A549 (cell line): Measurements from ENCODE around the gene ZNF180. TPM values are rescaled to one million over a fixed set of nuclear protein-coding genes. Genes with fewer than 3 reads are reported as not detected.

ENCODE experiments used
- ATAC-seq, 2 experiments: fragments of 200-7000 bp in 1 of 2; fragments of >200 bp in 1 of 2; cut with Nextera tagmentation in 1 of 2; cut with Tn5 transposase in 1 of 2; 3 replicates each; pipeline versions ENCODE4 v1.8.0 to v1.9.1; 2018 to 2020; ENCODE audit warnings: mild to moderate bottlenecking in 1 of 2, moderate library complexity in 1 of 2
- CTCF ChIA-PET: fragments of 300-600 bp; sonication (Branson Sonifier 250); formaldehyde crosslinking; extraction: SDS; loops from one replicate; lab custom pipeline; 2021; ENCODE audit warnings: antibody characterized with exemption, inconsistent platforms; lab: Yijun Ruan, JAX
- POLR2A ChIA-PET: fragments of 350-600 bp; formaldehyde crosslinking; extraction: SDS; loops from one replicate; lab custom pipeline; 2021; ENCODE audit warnings: antibody characterized with exemption, inconsistent platforms; lab: Yijun Ruan, JAX
- DNase-seq, 2 experiments: peaks; one replicate each; pipeline versions ENCODE4 v3.0.0 to v3.0.0-alpha.2; 2011 to 2016; ENCODE audit warnings: low read depth in 1 of 2, low spot score in 1 of 2
- FAIRE-seq: peaks from 2 replicates; lab custom pipeline; 2011; peaks lifted over from hg19 to GRCh38; lab: Jason Lieb, UNC
- H3K27ac ChIP-seq, 2 experiments: fragments of >200 bp; sonication (Bioruptor Twin); formaldehyde crosslinking; 3 replicates each; pipeline ENCODE4 v1.5.1; 2016 to 2017
- H3K4me1 ChIP-seq: fragments of >200 bp; sonication (Bioruptor Twin); formaldehyde crosslinking; 3 replicates; pipeline ENCODE4 v1.6.1; 2016
- H3K4me2 ChIP-seq: fragments of >200 bp; sonication (Bioruptor Twin); formaldehyde crosslinking; 3 replicates; pipeline ENCODE4 v1.6.1; 2016
- H3K4me3 ChIP-seq: fragments of >200 bp; sonication (Bioruptor Twin); formaldehyde crosslinking; 3 replicates; pipeline ENCODE4 v1.5.1; 2016
- H3K9me3 ChIP-seq: fragments of >200 bp; sonication (Bioruptor Twin); formaldehyde crosslinking; 3 replicates; pipeline ENCODE4 v1.6.1; 2016
- CBX8 ChIP-seq: fragments of 200-600 bp; sonication (generic); IDR thresholded peaks from 2 replicates; pipeline ENCODE4 v1.6.1; 2016
- CHD2 ChIP-seq: fragments of 150-350 bp; IDR thresholded peaks from 2 replicates; pipeline ENCODE4 v1.6.1; 2014; ENCODE audit warnings: low read length; ENCODE audit not compliant: partially characterized antibody
- CHD4 ChIP-seq: fragments of 200-600 bp; sonication (generic); IDR thresholded peaks from 2 replicates; pipeline ENCODE4 v1.6.1; 2016; ENCODE audit warnings: antibody characterized with exemption, mild to moderate bottlenecking, borderline replicate concordance
- EHF ChIP-seq: fragments of 250-450 bp; sonication (Bioruptor Pico); IDR thresholded peaks from 2 replicates; pipeline ENCODE4 v1.5.0; 2020; ENCODE audit warnings: mild to moderate bottlenecking
- EP300 ChIP-seq, 2 experiments: fragments of >200 bp; sonication (Bioruptor Twin); formaldehyde crosslinking; IDR thresholded peaks; 2 replicates in 1 of 2; 3 replicates in 1 of 2; pipeline ENCODE4 v1.6.1; 2016 to 2017
- FOSL2 ChIP-seq, 2 experiments: fragments of 450-650 bp in 1 of 2; fragments of >200 bp in 1 of 2; sonication (Bioruptor Twin) in 1 of 2; formaldehyde crosslinking; IDR thresholded peaks; 2 replicates each; pipeline versions ENCODE4 v1.5.0 to v1.6.1; 2016 to 2020; ENCODE audit warnings: mild to moderate bottlenecking in 1 of 2, moderate library complexity in 1 of 2
- GATA3 ChIP-seq: IDR thresholded peaks from 2 replicates; pipeline ENCODE4 v1.6.1; 2012; ENCODE audit warnings: borderline replicate concordance
- HDAC2 ChIP-seq: fragments of 200-600 bp; sonication (generic); IDR thresholded peaks from 2 replicates; pipeline ENCODE4 v1.6.1; 2016
- HOXB5 ChIP-seq: fragments of 250-450 bp; sonication (Bioruptor Pico); IDR thresholded peaks from 2 replicates; pipeline ENCODE4 v1.5.0; 2020; ENCODE audit warnings: mild to moderate bottlenecking, moderate library complexity
- KDM5A ChIP-seq: fragments of 200-600 bp; sonication (generic); IDR thresholded peaks from 2 replicates; pipeline ENCODE4 v1.6.1; 2016; ENCODE audit warnings: antibody characterized with exemption, mild to moderate bottlenecking
- MAFK ChIP-seq: fragments of 450-650 bp; IDR thresholded peaks from 2 replicates; pipeline ENCODE4 v1.6.1; 2014; ENCODE audit not compliant: partially characterized antibody
- PHF8 ChIP-seq: fragments of 200-600 bp; sonication (generic); IDR thresholded peaks from 2 replicates; pipeline ENCODE4 v1.6.1; 2016; ENCODE audit warnings: low read depth, mild to moderate bottlenecking, antibody characterized with exemption, moderate library complexity, borderline replicate concordance
- POLR2A ChIP-seq: IDR thresholded peaks from 2 replicates; pipeline ENCODE4 v1.6.1; 2012; ENCODE audit warnings: mild to moderate bottlenecking, low read length
- RAD21 ChIP-seq, 2 experiments: fragments of >200 bp in 1 of 2; sonication (Bioruptor Twin) in 1 of 2; formaldehyde crosslinking in 1 of 2; IDR thresholded peaks in 1 of 2; conservative IDR thresholded peaks in 1 of 2; 2 replicates in 1 of 2; 3 replicates in 1 of 2; pipeline ENCODE4 v1.6.1; 2012 to 2018; ENCODE audit warnings: inconsistent platforms in 1 of 2
- RFX5 ChIP-seq: fragments of 450-650 bp; IDR thresholded peaks from 2 replicates; pipeline ENCODE4 v1.7.1; 2014; ENCODE audit warnings: antibody characterized with exemption, mild to moderate bottlenecking, moderate library complexity
- RNF2 ChIP-seq: fragments of 200-600 bp; sonication (generic); IDR thresholded peaks from 2 replicates; pipeline ENCODE4 v1.6.1; 2016; ENCODE audit warnings: low read depth, mild to moderate bottlenecking, antibody characterized with exemption, moderate library complexity, borderline replicate concordance
- SREBF2 ChIP-seq: fragments of 450-650 bp; IDR thresholded peaks from 2 replicates; pipeline ENCODE4 v1.6.1; 2014; ENCODE audit warnings: mild to moderate bottlenecking, moderate library complexity
- TFCP2L1 ChIP-seq: fragments of 250-450 bp; sonication (Bioruptor Pico); IDR thresholded peaks from 2 replicates; pipeline ENCODE4 v1.5.0; 2021; ENCODE audit warnings: mild to moderate bottlenecking
- TP53 ChIP-seq: fragments of 250-450 bp; sonication (Bioruptor Pico); IDR thresholded peaks from 2 replicates; pipeline ENCODE4 v1.5.0; 2021; ENCODE audit warnings: mild to moderate bottlenecking, moderate library complexity
- ZFP36 ChIP-seq: fragments of 450-650 bp; IDR thresholded peaks from 2 replicates; pipeline ENCODE4 v1.6.1; 2014; ENCODE audit warnings: borderline replicate concordance; ENCODE audit not compliant: partially characterized antibody
- ZNF302 ChIP-seq: fragments of 250-450 bp; sonication (Bioruptor Pico); IDR thresholded peaks from 2 replicates; pipeline ENCODE4 v1.9.0; 2021; ENCODE audit warnings: inconsistent platforms, mild to moderate bottlenecking, moderate library complexity
- WGBS: methylation state at CpG from one replicate; pipeline ENCODE4 v1.1.6; 2017; ENCODE audit errors: missing lambda C conversion rate; 5-methylcytosine and 5-hydroxymethylcytosine counted together
- polyA plus RNA-seq, 4 experiments: library from polyadenylated mRNA; depleted of rRNA in 3 of 4; stranded (reverse); fragments of >200 nt; fragmentation: RNase III in 1 of 4; extraction: RNeasy Plus Mini Kit Qiagen cat#74134 plus additional on column Dnase treatment in 1 of 4; gene quantifications; 2 replicates in 3 of 4; 3 replicates in 1 of 4; pipeline ENCODE4 v1.2.3, GENCODE V29; 2011 to 2017
- TF ChIP-seq, protein P1 (sequence below): IDR thresholded peaks from 2 replicates; pipeline ENCODE4 v1.6.1; 2012
- TF ChIP-seq, protein P2 (sequence below): fragments of 150-350 bp; IDR thresholded peaks from 2 replicates; pipeline ENCODE4 v1.6.1; 2014; ENCODE audit warnings: low read depth, mild to moderate bottlenecking, low read length
- TF ChIP-seq, protein P3 (sequence below): fragments of 450-650 bp; IDR thresholded peaks from 2 replicates; pipeline ENCODE4 v1.6.1; 2014; ENCODE audit warnings: antibody characterized with exemption
- TF ChIP-seq, protein P4 (sequence below): fragments of >200 bp; sonication (Bioruptor Twin); formaldehyde crosslinking; IDR thresholded peaks from 3 replicates; pipeline ENCODE4 v1.5.1; 2016
- TF ChIP-seq, protein P5 (sequence below): fragments of 250-450 bp; sonication (Bioruptor Pico); IDR thresholded peaks from 2 replicates; pipeline ENCODE4 v1.5.0; 2020; ENCODE audit warnings: low read depth, mild to moderate bottlenecking, moderate library complexity
- TF ChIP-seq, protein P6 (sequence below): fragments of >200 bp; sonication (Bioruptor Twin); formaldehyde crosslinking; IDR thresholded peaks from 3 replicates; pipeline ENCODE4 v1.6.1; 2016

Gene ZNF180
- polyA plus RNA-seq, 2 of the 4 experiments (the other 2 are of a cell fraction), result 4.1 to 8.1 TPM

DNA sequence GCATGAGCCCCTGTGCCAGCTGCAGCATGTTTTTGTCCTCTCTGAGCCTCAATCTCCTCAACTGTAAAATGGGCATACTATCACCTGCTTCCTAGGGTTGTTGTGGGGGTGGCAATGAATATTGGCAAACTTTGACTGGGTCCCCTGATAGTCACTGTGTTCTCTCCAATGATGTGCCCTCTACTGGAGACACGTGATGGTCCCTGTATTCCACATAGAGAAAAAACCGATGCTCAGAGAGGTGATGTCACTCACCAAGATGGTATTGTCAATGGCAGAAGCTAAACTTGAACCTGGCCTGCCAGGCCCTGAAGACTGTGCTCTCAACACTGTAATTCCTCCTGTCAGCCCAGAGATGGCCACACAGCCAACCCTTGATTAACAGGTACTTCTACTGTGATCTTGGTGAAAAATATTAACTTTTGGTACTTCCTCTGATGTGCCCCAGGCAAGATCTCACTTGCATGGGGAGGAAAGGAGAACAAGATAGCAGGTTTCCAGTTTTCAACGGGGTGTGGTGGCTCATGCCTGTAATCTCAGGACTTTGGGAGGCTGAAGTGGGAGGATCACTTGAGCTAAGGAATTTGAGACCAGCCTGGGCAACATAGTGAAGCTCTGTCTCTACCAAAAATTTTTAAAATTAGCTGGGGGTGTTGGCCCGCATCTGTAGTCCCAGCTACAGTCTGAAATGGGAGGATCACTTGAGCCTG lies 25.6 kb upstream of the ZNF180 start:
- Histone ChIP-seq H3K4me1 (no peaks in the 10 kb centered on the region), H3K9me3 (peaks cover 16% of the 10 kb centered on the region; the same call in 2 of the 3 replicates), H3K4me2 (no peak overlapping the region), H3K27ac (no peak overlapping the region)
- ChIA-PET POLR2A (no interaction called here), CTCF (interaction anchor here (0.5 to 3.3 kb wide), 8 partner anchors 8 to 1105 kb away, joined by 3 to 19 read pairs (median 4); partner anchors contain the start of gene ZNF180)
- DNase-seq, result no peak
- 18% methylated on average over 4 of the region's 4 CpGs for WGBS
- TF ChIP-seq CHD2, result no peak
- TF ChIP-seq GATA3, result no peak
- TF ChIP-seq EHF, result no peak
- TF ChIP-seq, protein P1, sequence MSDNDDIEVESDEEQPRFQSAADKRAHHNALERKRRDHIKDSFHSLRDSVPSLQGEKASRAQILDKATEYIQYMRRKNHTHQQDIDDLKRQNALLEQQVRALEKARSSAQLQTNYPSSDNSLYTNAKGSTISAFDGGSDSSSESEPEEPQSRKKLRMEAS, result no peak
- no peak for TF ChIP-seq TFCP2L1 (CRISPR knock-in tag)
- TF ChIP-seq, protein P2, sequence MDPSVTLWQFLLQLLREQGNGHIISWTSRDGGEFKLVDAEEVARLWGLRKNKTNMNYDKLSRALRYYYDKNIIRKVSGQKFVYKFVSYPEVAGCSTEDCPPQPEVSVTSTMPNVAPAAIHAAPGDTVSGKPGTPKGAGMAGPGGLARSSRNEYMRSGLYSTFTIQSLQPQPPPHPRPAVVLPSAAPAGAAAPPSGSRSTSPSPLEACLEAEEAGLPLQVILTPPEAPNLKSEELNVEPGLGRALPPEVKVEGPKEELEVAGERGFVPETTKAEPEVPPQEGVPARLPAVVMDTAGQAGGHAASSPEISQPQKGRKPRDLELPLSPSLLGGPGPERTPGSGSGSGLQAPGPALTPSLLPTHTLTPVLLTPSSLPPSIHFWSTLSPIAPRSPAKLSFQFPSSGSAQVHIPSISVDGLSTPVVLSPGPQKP, result no peak
- TF ChIP-seq, protein P3, sequence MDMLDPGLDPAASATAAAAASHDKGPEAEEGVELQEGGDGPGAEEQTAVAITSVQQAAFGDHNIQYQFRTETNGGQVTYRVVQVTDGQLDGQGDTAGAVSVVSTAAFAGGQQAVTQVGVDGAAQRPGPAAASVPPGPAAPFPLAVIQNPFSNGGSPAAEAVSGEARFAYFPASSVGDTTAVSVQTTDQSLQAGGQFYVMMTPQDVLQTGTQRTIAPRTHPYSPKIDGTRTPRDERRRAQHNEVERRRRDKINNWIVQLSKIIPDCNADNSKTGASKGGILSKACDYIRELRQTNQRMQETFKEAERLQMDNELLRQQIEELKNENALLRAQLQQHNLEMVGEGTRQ, result no peak
- TF ChIP-seq ZNF302 (CRISPR knock-in tag), result no peak
- no peak for TF ChIP-seq HOXB5 (CRISPR knock-in tag)
- no peak for TF ChIP-seq CBX8
- TF ChIP-seq, protein P4, sequence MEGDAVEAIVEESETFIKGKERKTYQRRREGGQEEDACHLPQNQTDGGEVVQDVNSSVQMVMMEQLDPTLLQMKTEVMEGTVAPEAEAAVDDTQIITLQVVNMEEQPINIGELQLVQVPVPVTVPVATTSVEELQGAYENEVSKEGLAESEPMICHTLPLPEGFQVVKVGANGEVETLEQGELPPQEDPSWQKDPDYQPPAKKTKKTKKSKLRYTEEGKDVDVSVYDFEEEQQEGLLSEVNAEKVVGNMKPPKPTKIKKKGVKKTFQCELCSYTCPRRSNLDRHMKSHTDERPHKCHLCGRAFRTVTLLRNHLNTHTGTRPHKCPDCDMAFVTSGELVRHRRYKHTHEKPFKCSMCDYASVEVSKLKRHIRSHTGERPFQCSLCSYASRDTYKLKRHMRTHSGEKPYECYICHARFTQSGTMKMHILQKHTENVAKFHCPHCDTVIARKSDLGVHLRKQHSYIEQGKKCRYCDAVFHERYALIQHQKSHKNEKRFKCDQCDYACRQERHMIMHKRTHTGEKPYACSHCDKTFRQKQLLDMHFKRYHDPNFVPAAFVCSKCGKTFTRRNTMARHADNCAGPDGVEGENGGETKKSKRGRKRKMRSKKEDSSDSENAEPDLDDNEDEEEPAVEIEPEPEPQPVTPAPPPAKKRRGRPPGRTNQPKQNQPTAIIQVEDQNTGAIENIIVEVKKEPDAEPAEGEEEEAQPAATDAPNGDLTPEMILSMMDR, result no peak; the same call in 2 of the 3 replicates
- no peak for TF ChIP-seq RFX5
- no peak for TF ChIP-seq PHF8
- no peak for TF ChIP-seq RNF2
- no peak for TF ChIP-seq HDAC2
- TF ChIP-seq, all 56 proteins: peak for 0
- ATAC-seq, result no peak
- H3K4me3 ChIP-seq, result no peak overlapping the region
- FAIRE-seq, result no peak

DNA sequence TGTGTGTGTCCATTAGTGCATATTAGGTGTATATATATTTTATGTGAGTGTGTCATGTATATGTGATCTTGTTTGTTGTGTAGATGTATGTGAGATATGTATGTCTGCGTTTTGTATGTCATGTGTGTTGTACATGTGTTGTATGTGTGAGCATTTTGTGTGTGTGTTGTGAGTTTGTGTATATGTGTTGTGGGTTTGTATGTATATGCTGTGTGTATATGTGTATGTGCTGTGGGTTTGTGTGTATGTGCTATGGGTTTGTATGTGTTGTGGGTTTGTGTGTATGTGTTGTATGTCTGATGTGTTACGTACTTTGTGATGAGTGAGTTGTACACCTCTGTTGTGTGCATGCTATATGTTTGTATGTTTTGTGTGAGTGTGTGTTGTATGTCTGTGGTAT lies 21.0 kb upstream of the ZNF180 start:
- Histone ChIP-seq H3K4me2 (no peak overlapping the region), H3K4me3 (no peak overlapping the region)
- ATAC-seq (no peak), DNase-seq (no peak)
- TF ChIP-seq MAFK (no peak), PHF8 (no peak), POLR2A (no peak), TP53 (CRISPR knock-in tag) (no peak), KDM5A (no peak), CHD4 (no peak), SREBF2 (no peak), RAD21 (conservative IDR thresholded peaks at IDR 0.05 in 1 of 2, IDR thresholded peaks at IDR 0.05 in 1 of 2) (no peak), FOSL2 (IDR thresholded peaks at IDR 0.05) (no peak), FOSL2 (CRISPR knock-in tag; IDR thresholded peaks at IDR 0.05) (no peak), ZFP36 (no peak), EP300 (IDR thresholded peaks at IDR 0.05) (no peak)
- TF ChIP-seq, protein P5, sequence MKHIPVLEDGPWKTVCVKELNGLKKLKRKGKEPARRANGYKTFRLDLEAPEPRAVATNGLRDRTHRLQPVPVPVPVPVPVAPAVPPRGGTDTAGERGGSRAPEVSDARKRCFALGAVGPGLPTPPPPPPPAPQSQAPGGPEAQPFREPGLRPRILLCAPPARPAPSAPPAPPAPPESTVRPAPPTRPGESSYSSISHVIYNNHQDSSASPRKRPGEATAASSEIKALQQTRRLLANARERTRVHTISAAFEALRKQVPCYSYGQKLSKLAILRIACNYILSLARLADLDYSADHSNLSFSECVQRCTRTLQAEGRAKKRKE (CRISPR knock-in tag), result no peak
- TF ChIP-seq, protein P1, result no peak
- TF ChIP-seq, protein P3, result no peak
- TF ChIP-seq, protein P6, sequence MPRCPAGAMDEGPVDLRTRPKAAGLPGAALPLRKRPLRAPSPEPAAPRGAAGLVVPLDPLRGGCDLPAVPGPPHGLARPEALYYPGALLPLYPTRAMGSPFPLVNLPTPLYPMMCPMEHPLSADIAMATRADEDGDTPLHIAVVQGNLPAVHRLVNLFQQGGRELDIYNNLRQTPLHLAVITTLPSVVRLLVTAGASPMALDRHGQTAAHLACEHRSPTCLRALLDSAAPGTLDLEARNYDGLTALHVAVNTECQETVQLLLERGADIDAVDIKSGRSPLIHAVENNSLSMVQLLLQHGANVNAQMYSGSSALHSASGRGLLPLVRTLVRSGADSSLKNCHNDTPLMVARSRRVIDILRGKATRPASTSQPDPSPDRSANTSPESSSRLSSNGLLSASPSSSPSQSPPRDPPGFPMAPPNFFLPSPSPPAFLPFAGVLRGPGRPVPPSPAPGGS, result no peak
- TF ChIP-seq, all 56 proteins: peak for 0
- no peak overlapping the region for H3K27ac ChIP-seq
- POLR2A ChIA-PET, result no interaction called here
- H3K4me1 ChIP-seq, result no peaks in the 10 kb centered on the region
- 49% methylated on average over 2 of the region's 2 CpGs for WGBS
- H3K9me3 ChIP-seq, result peaks cover 23% of the 10 kb centered on the region; the same call in 2 of the 3 replicates
- CTCF ChIA-PET, result no interaction called here
- FAIRE-seq, result peak; percentile 96
